B cell (primary cell): ENCODE measurements around the gene RSPRY1. TPM values are rescaled to one million over a fixed set of nuclear protein-coding genes. Genes with fewer than 3 reads are reported as not detected.

Experiments used
- ATAC-seq: fragments of 200-7000 bp; cut with Tn5 transposase; one replicate; pipeline ENCODE4 v1.10.0; 2021; ENCODE audit warnings: low read depth, mild to moderate bottlenecking, moderate number of reproducible peaks, moderate library complexity
- CTCF ChIA-PET: fragments of 350-600 bp; sonication (Branson Sonifier 250); formaldehyde crosslinking; loops from one replicate; lab custom pipeline; 2021; ENCODE audit warnings: antibody characterized with exemption, inconsistent platforms; lab: Charles Lee
- POLR2A ChIA-PET: fragments of 350-600 bp; sonication (Branson Sonifier 250); formaldehyde crosslinking; loops from one replicate; lab custom pipeline; 2021; ENCODE audit warnings: antibody characterized with exemption; lab: Charles Lee
- DNase-seq: peaks from one replicate; pipeline ENCODE4 v3.0.0; 2013
- H2AFZ ChIP-seq: 2 replicates; pipeline ENCODE4 v1.6.1; 2012; ENCODE audit warnings: mild to moderate bottlenecking, low read depth, low read length; ENCODE audit not compliant: insufficient read depth, poor library complexity, severe bottlenecking
- H3K27ac ChIP-seq, 2 donors: 1 replicate in 1 of 2; 2 replicates in 1 of 2; pipeline ENCODE4 v1.5.1; 2012 to 2013; ENCODE audit warnings: low read length in 2 of 2, mild to moderate bottlenecking in 2 of 2, moderate library complexity in 1 of 2
- H3K27me3 ChIP-seq, 4 experiments: fragments of 200-600 bp in 1 of 4; sonication (generic) in 1 of 4; replicated peaks in 1 of 4; 1 replicate in 2 of 4; 2 replicates in 2 of 4; pipeline versions ENCODE4 v1.6.1 to v1.7.0; 2013 to 2016; ENCODE audit warnings: low read length in 3 of 4, mild to moderate bottlenecking in 2 of 4, mixed read lengths in 1 of 4, moderate library complexity in 1 of 4; ENCODE audit not compliant: insufficient read depth in 4 of 4, control insufficient read depth in 3 of 4; ENCODE audit errors: control extremely low read depth in 1 of 4
- H3K36me3 ChIP-seq, 2 experiments: replicated peaks in 1 of 2; 1 replicate in 1 of 2; 2 replicates in 1 of 2; pipeline versions ENCODE4 v1.6.1 to v1.7.1; 2013; ENCODE audit warnings: low read length in 1 of 2; ENCODE audit not compliant: insufficient read depth in 2 of 2, control insufficient read depth in 1 of 2; ENCODE audit errors: control extremely low read depth in 1 of 2, extremely low read depth in 1 of 2
- H3K4me1 ChIP-seq, 2 donors: fragments of 200-600 bp in 1 of 2; sonication (generic) in 1 of 2; 1 replicate in 1 of 2; 2 replicates in 1 of 2; pipeline versions ENCODE4 v1.5.1 to v1.6.1; 2013 to 2017; ENCODE audit warnings: low read length in 2 of 2; ENCODE audit not compliant: control insufficient read depth in 2 of 2, insufficient read depth in 2 of 2
- H3K4me2 ChIP-seq: replicated peaks from 2 replicates; pipeline ENCODE3; 2012; ENCODE audit warnings: mild to moderate bottlenecking, low read depth, low read length; ENCODE audit not compliant: poor library complexity, severe bottlenecking
- H3K4me3 ChIP-seq, 5 experiments: fragments of 200-600 bp in 1 of 5; sonication (generic) in 1 of 5; 1 replicate in 3 of 5; 2 replicates in 2 of 5; pipeline versions ENCODE4 v1.5.1 to v1.7.0; 2011 to 2016; ENCODE audit warnings: low read length in 4 of 5, mild to moderate bottlenecking in 4 of 5, low read depth in 2 of 5, control low read depth in 1 of 5, moderate library complexity in 1 of 5; ENCODE audit not compliant: insufficient read depth in 1 of 5; ENCODE audit errors: control extremely low read depth in 1 of 5, extremely low read depth in 1 of 5
- H3K79me2 ChIP-seq: fragments of 200-600 bp; sonication (generic); one replicate; pipeline ENCODE4 v1.6.0; 2016; ENCODE audit warnings: low read length; ENCODE audit not compliant: control insufficient read depth, insufficient read depth
- H3K9ac ChIP-seq: fragments of 200-600 bp; sonication (generic); 2 replicates; pipeline ENCODE4 v1.6.1; 2017; ENCODE audit warnings: mild to moderate bottlenecking, low read length, moderate library complexity
- H3K9me3 ChIP-seq, 3 donors: one replicate each; pipeline versions ENCODE4 v1.6.1 to v1.7.1; 2013; ENCODE audit warnings: low read length in 2 of 3; ENCODE audit not compliant: control insufficient read depth in 2 of 3, insufficient read depth in 1 of 3; ENCODE audit errors: control extremely low read depth in 1 of 3
- H4K20me1 ChIP-seq: 2 replicates; pipeline ENCODE4 v1.6.0; 2012; ENCODE audit warnings: mild to moderate bottlenecking, low read length; ENCODE audit not compliant: insufficient read depth, control insufficient read depth, poor library complexity, severe bottlenecking
- H3K27ac Mint-ChIP-seq: one replicate; pipeline ENCODE4 v1.8.0; 2021; ENCODE audit warnings: mixed read lengths
- H3K27me3 Mint-ChIP-seq: one replicate; pipeline ENCODE4 v1.8.0; 2021; ENCODE audit warnings: mixed read lengths
- H3K4me1 Mint-ChIP-seq: one replicate; pipeline ENCODE4 v1.8.0; 2021; ENCODE audit warnings: mixed read lengths
- H3K4me3 Mint-ChIP-seq: one replicate; pipeline ENCODE4 v1.8.0; 2021; ENCODE audit warnings: mixed read lengths
- H3K9me3 Mint-ChIP-seq: one replicate; pipeline ENCODE4 v1.8.0; 2022; ENCODE audit warnings: mixed read lengths; ENCODE audit not compliant: insufficient read depth
- EZH2 ChIP-seq: IDR thresholded peaks from 2 replicates; pipeline ENCODE4 v1.6.1; 2012; ENCODE audit warnings: borderline replicate concordance, low read depth, mild to moderate bottlenecking, moderate library complexity, low read length; ENCODE audit not compliant: insufficient read depth, poor library complexity, severe bottlenecking
- WGBS: methylation state at CpG from one replicate; pipeline ENCODE4 v1.1.5; 2013; ENCODE audit warnings: missing lambda C conversion rate; ENCODE audit not compliant: insufficient coverage; 5-methylcytosine and 5-hydroxymethylcytosine counted together
- intact Hi-C: fragments of 100-400 bp; cut with micrococcal nuclease; formaldehyde crosslinking; loops from one replicate; pipeline ENCODE4 v1.10.0; 2022
- polyA plus RNA-seq: library from polyadenylated mRNA; depleted of rRNA; stranded (reverse); fragments of >200 nt; gene quantifications from 2 replicates; pipeline ENCODE4 v1.2.3, GENCODE V29; 2012
- total RNA-seq, 2 donors: library from RNA; stranded (reverse); fragments of 120-200 nt in 1 of 2; gene quantifications; 1 replicate in 1 of 2; 2 replicates in 1 of 2; pipeline versions ENCODE4 v1.2.3 to v1.2.4, GENCODE V29; 2013 to 2022
- TF ChIP-seq, protein P1 (sequence below): fragments of 200-600 bp; IDR thresholded peaks from one replicate; pipeline ENCODE4 v1.8.0; 2022; ENCODE audit warnings: antibody characterized with exemption, mild to moderate bottlenecking

RSPRY1 gene
- total and polyA plus RNA-seq, 2 donors (not counting 1 experiment from before 2014, with no cell fraction given): 9.6 to 38.4 TPM

DNA sequence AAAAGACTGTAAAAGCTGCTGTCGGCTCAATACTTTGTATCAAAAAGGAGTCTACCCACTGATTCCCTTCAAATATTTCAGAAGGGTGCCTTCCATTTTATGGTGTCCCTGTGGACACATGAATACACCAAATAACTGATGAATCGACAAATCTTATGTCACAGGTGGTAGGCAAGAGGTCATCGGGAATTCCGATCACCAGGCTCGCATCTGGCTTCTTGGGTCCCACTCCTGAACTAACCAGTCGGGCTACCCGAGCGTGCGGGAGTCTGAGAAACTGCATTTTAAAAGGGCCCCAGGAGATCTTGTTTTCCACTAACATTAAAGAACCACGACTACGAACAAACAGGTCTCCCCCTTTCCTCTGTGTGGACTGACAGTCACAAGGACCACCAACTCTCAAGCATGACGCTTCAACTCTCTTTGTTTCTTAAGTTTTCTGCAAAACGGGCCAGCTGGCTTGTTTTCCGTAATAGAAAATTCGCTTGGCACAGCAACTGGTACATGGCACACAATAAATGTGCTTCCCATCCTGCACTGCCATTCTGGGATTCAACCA lies 1.2 kb upstream of the RSPRY1 start:
- H3K4me1 Mint-ChIP-seq: peaks cover 58% of the 10 kb centered on the region

More for the DNA sequence above, 1.2 kb upstream of the RSPRY1 start:
- Histone ChIP-seq H3K4me3 (peak overlapping the region; percentile 81 to 99 (median 88)), H4K20me1 (peaks cover 30% of the 10 kb centered on the region), H3K36me3 (peaks cover 2 to 6% of the 10 kb centered on the region in 2 experiments), H3K79me2 (peaks cover 96% of the 10 kb centered on the region), H3K27me3 (no peaks in the 10 kb centered on the region), H3K4me1 (peaks cover 26 to 28% of the 10 kb centered on the region in 2 donors), H3K4me2 (peak overlapping the region; percentile 91), H3K9ac (peak overlapping the region; percentile 90), H2AFZ (peak overlapping the region; percentile 90), H3K9me3 (no peaks in the 10 kb centered on the region), H3K27ac (peak overlapping the region; percentile 77 to 92)
- DNase-seq: no peak
- TF ChIP-seq, protein P1, sequence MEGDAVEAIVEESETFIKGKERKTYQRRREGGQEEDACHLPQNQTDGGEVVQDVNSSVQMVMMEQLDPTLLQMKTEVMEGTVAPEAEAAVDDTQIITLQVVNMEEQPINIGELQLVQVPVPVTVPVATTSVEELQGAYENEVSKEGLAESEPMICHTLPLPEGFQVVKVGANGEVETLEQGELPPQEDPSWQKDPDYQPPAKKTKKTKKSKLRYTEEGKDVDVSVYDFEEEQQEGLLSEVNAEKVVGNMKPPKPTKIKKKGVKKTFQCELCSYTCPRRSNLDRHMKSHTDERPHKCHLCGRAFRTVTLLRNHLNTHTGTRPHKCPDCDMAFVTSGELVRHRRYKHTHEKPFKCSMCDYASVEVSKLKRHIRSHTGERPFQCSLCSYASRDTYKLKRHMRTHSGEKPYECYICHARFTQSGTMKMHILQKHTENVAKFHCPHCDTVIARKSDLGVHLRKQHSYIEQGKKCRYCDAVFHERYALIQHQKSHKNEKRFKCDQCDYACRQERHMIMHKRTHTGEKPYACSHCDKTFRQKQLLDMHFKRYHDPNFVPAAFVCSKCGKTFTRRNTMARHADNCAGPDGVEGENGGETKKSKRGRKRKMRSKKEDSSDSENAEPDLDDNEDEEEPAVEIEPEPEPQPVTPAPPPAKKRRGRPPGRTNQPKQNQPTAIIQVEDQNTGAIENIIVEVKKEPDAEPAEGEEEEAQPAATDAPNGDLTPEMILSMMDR: no peak
- no peak for TF ChIP-seq EZH2
- CTCF ChIA-PET: interaction anchor here (1.3 to 2.0 kb wide), 2 partner anchors 232 to 278 kb away, joined by 3 to 4 read pairs; partner anchors contain the start of gene POLR2C
- H3K27ac Mint-ChIP-seq: peak overlapping the region; percentile 98
- no peaks in the 10 kb centered on the region for H3K9me3 Mint-ChIP-seq
- WGBS: 33% methylated on average over 15 of the region's 15 CpGs
- intact Hi-C loops: loop anchor here (5.0 to 10.0 kb wide), 7 partner anchors 38 to 1442 kb away; partner anchors contain the start of genes AMFR, CCDC102A, CNOT1 and CPNE2
- H3K27me3 Mint-ChIP-seq: no peaks in the 10 kb centered on the region
- ATAC-seq: no peak
- peak overlapping the region; percentile 90 for H3K4me3 Mint-ChIP-seq
- POLR2A ChIA-PET: interaction anchor here (0.5 to 1.2 kb wide), 4 partner anchors 61 to 306 kb away, joined by 3 to 5 read pairs (median 4); partner anchors contain the start of gene ARL2BP
